Hindlimb muscle (tissue), 1 donor: ENCODE data around the gene SOCS1. TPM values are rescaled to one million over a fixed set of nuclear protein-coding genes. Genes with fewer than 3 reads are reported as not detected.

ENCODE experiments used
- DNase-seq: peaks from one replicate; pipeline ENCODE4 v3.0.0-alpha.2; 2013
- polyA plus RNA-seq: library from polyadenylated mRNA; unstranded; fragments of 120-200 nt; gene quantifications from one replicate; pipeline ENCODE4 v1.2.1, GENCODE V29; 2013; ENCODE audit not compliant: insufficient read length

SOCS1 gene
- polyA plus RNA-seq, 1 donor, result 2.9 TPM

DNA sequence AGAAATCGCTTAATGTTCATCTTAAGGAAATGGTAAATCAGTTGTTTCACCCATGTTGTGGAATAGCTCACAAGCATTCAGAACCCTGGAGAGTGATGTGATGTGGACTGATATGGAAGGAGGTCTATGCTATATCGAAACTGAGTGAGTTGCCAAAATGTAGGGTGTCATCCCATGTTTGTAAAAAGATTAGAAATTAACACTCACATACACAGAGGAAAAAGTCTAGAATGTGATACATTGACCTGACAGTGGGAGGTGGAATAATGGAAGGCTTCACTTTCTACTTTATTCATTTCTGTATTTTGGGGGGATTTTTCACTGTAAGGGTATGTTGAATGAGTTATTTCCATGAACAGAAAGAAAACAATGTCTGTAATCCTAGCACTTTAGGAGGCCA is 29.8 kb upstream of the SOCS1 start:
- DNase-seq, result no peak

DNA sequence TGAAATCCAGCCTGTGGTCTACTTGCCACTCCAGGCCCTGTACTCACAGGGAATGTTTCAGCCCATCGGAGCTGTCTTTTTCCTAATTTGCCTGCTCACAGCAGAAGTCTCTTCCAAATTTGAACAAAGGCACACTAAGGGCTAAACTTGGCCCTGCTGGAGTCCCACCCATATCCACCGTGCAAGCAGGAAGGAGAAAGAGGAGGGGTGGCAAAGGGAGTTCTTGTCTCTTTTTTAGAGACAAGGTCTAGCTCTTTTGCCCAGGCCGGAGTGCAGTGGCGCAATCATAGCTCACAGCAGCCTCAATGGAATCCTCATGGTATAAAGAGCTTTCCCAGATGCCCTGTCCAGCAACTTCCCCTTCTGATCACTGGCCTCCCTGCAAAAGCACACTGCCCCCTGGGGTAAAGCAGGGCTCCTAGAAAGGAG is 27.8 kb upstream of the SOCS1 start:
- DNase-seq, result no peak

DNA sequence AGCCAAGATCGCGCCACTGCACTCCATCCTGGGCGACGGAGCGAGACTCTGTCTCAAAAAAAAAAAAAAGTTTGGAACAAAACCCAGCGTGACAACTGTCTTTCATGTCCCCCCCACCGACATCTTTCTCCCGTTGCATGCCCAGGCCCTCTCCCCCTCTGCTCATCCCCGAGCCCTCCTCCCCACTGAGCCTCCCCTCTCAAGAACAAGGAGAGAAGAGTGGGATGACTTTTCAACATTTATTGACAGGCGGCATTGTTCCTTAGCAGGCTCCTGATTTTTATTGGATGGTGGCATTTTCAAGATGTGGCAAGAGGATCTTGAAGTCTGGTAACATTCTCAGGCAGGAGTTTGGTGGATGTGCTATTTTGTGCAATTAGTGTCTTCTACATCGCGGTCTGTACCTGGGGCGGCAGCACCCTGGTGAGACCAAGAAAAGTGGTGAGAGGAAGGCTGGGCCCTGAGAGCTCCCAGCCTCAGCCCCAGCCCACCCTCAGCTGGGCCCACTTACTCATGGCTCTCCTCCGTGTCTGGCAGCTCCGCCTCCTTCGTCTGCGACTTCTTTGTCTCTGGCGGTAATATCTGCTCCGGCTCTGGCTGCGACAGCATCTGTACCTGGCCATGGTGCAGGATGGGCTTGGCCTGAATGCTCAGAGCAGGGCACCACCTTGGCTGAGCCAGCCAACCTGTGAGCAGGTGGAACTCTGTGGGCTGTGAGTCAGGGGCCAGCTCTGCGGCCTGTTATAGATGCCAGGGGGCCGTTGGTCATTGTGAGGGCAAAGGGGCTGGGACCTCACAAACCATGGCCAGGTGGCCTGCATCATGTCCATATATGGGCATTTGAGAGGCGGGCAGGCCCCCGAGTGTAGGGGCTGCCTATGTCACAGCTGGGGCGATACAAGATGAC is 24.9 kb upstream of the SOCS1 start, which contains the start of gene PRM1:
PRM1 (minus strand) TSS at position 715 of the 907 bp plus-strand sequence; CDS start at position 623, 92 bp downstream.
- no peak for DNase-seq

DNA sequence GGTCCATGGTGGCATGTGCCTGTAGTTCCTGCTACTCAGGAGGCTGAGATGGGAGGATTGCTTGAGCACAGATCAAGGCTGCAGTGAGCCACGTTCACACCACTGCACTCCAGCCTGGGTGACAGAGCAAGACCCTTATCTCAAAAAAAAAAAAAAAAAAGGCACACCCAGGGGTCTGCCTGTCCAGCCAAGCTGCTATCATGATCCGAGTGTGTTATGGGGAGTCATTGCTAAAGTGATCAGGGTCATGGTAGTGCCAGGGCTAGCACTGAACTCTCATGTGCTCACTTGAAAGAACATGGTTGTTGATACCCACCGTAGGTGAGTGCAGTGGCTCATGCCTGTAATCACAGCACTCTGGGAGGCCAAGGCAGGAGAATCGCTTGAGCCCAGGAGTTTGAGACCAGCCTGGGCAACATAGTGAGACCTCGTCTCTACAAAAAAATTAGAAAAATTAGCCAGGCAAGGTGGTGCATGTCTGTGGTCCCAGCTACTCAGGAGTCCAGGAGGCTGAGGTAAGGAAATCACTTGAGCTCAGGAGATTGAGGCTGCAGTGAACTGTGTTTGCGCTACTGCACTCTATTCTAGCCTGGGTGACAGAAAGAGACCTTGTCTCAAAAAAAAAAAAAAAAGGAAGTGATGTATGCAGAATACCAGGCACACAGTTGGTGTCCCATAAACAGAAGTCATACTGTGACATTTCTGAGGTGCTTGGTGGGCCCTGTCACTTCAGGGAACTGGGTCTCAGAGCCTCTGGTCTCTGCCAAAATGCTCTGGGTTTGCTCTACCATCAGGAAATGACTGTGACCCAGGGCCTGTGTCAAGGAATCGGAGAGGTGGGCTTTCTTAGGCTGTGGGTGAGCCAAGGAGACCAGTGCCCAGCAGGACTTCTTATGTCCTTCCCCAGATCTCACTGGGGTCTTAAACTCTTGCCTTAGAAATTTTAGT is 23.0 kb upstream of the SOCS1 start:
- no peak for DNase-seq

DNA sequence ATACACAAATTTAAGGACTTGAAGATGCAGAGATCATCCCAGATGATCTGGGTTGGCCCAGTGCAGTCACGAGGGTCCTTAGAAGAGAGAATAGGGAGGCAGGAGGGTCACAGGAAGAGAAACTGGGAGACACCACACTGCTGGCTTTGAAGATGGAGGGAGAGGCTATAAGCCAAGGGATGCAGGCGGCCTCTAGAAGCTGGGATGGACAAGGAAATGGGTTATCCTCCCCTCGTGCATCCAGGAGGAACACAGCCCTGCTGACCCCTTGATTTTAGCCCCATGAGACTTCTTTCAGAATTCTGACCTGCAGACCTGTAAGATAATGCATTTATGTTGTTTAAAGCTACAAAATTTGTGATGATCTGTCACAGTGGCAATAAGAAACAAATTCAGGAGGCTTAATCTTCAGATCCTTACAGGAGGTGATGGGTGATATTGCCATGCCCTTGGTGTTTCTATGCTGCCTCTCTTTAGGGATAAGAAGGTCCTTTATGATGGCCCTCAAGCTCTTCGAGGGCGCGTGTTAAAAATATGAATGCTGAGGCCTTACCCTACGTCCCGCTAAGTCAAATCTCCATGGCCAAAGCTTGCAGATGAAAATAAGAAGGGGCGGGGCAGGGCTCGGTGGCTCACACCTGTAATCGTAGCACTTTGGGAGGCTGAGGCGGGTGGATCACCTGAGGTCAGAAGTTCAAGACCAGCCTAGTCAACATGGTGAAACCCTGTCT is 21.8 kb upstream of the SOCS1 start:
- DNase-seq, result no peak

DNA sequence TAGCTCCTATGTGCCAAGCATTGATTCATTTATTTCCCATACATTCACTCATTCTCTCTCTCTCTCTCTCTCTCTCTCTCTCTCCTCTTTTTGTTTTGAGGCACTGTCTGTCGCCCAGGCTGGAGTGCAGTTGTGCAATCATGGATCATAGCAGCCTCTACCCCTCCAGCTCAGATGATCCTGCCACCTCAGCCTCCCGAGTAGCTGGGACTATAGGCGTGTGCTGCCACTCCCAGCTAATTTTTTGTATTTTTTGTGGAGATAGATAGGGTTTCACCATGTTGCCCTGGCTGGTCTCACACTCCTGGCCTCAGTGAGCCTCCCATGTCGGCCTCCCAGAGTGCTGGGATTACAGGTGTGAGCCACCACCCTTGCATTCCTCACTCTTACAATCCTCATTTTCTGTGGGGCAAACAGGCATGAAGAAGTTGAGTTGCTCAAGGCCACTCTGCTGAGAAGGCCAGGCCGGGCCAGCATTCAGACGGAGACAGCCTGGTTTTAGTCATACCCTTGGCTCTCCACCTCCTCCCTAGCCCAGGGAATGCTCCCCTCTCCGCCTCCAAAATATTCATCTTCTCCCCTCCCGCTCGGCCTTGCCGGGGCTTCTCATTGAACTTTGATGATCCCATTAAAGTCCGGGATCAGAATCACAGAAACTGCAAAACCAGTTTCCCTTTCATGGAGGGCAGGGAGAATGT is 21.0 kb upstream of the SOCS1 start:
- DNase-seq, result no peak

DNA sequence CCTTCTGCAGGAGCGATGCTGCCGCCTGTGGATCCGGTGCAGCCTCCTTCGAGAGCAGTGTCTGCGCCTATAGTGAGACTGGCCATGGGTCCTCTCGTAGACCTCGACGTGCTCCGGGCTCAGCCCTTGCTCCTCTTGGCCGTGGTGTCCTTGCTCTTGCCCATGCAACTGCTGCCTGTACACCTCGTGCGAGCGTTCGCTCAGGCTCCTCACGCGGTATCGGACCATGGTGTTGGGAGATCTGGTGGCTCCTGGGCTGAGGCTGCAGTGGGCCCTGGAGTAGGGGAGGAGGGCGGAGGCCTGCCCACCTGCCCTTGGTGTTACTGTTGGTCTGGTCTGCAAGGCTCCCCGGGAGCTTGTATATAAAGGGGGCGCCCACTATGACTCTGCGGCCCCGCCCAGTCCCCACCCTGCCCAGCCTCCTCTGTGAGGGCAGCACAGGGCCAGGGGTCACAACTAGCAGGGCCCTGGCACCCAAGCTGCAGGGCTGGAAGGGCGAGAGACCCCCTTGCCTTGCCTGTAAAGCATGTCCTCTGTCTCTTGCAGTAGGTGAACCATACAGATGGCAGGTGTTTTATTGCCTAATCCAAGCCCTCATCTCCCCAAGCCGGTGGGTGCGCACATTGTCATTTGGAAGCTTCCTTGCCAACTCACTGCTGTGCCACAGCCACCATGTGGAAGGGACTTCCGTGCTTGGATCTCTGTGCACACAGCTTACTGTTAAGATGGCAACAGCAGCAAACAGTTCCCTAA is 20.3 kb upstream of the SOCS1 start, which contains the start of gene PRM2:
PRM2 (minus strand) TSS at position 338 of the 753 bp plus-strand sequence; CDS start at position 228, 110 bp downstream.
- no peak for DNase-seq

DNA sequence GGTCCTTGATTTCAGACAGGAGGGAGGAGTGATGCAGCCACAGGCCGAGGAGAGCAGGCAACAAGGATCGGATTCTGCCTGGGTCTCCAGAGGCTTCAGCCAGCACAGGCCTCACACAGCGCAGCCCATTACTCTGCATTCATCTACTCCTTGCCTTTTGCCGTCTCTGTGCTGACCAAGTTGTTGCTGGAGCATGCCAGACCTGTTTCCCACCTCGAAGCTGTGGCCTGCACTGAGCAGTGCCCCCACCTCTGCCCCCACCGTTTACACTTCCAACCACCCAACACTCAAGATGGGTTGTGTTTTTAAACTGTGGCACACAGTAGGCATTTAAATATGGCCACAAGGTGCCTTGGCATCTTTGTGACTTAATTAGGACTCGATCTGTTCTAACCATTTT is 19.0 kb upstream of the SOCS1 start:
- DNase-seq, result no peak

DNA sequence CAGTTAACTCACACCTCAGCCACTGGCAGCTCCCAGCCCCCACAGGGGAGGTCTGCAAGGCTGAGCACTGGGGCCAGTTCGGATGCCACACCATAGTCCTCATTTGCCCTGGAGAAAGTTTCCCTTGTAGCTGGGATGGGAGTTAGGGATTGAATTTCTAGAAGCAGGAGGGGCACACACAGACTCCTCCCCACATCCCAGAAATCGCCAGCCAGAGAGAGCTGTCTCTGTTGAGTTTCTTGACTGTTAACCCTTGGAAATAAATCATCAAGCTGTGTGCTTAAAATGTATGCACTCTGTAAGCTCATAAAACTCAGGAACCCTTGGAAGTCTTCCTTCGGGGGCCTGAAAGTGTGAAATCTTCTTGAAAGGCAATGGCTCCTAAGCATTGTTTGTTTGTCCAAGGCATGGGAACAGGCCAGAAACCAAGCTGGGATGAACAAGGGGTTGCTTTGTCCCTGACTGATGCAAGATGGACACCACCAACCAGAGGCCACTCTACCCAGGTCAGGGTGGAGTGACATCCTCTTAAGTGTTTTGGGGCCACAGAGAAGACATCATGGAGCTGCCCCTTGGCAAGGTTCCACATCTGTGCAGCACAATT is 17.8 kb upstream of the SOCS1 start:
- DNase-seq, result no peak

DNA sequence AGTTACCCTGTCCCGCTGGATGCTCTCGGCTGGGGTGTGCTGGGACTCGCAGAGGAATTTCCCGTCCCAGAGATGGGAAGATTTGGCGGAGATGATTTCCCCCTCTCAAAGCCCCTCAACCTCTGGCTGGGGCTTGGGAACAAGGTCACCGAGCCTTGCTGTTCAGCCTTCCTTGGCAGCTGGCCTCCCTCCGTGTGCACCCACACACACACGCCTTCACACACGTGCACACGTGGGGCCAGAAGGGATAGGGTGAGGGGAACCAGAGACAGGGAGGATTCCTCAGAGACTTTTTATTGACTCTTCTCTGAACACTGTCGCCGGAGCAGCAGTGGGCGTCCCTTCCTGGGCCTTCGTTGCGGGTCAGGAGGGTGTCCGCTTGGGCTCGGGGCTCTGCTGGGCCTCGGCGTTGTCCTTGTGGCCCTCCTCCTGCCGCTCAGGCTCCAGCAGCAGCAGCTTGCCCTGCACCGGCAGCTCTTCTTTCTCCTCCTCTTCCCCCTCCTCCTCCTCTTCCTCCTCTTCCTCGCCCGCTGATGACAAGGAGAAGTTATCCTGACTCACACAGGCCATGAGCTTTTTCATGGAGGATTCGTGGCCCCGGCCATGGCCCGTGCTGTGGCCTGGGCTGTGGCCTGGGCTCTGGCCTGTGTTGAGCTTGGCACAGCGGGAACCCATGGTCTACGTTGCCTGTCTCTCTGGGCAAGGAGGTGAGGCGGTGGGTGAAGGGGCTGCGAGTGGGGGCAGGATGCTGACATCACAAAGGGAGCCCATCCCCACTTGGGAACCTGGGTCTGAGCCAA is 17.1 kb upstream of the SOCS1 start, which contains the start of gene PRM3:
PRM3 (minus strand) TSS at position 709 of the 800 bp plus-strand sequence; CDS start at position 675, 34 bp downstream.
- no peak for DNase-seq

DNA sequence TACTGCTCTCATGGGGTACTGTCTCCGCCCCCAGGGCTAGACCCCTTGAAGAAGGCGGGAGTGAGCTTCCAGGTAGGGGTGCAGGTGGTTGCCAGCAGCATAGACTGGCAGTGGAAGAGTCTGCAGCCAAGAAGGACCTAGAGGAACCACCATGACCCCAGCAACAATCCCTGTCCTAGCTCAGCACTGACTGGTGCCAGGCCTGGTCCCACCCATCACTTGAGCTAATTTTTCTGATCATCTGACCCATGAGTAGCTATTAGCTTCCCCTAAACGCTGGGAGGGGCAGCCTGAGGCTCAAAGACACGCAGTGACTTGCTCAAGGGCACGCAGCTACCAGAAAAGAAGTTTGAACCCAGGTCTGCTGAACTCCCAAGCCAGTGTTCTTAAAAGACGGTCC is 16.5 kb upstream of the SOCS1 start:
- DNase-seq, result no peak

DNA sequence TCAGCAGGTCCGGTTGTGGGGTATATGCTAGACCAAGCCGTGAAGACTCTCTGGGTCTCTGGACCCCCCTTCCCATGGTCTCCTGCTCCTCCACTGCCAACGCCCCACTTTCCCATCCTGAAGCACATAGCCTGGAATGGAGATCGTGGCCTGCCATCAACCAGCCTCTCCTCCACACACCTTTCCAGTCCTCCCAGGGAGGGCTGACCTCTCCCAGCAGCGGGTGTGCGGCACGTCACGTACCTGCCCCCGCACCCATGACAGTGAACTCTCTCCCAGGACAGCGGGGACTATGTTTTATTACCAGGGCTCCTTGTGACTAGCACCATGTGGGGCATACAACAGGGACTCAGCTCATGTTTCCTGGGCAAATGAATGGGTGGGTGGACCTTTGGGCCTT is 15.6 kb upstream of the SOCS1 start:
- no peak for DNase-seq

DNA sequence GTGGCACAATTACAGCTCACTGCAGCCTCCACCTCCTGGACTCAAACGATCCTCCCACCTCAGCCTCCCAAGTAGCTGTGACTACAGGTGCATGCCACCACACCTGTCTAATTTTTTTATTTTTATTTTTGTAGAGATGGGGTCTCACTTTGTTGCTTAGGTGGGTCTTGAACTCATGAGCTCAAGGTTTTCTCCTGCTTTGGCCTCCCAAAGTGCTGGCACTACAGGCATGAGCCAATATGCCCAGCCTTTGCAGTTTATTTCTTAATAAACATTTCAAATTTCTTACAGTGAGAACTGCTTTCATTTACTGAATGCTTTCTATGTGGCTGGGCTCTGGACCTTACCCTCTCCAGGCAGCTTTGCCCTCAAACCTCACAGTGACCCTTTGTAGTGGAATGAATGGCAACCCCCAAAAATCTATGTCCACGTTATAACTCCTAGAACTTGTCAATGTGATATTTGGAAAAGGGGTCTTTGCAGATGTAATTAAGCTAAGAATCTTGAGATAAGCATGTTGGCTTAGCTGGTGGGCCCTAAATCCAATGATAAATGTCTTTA is 14.7 kb upstream of the SOCS1 start:
- no peak for DNase-seq

DNA sequence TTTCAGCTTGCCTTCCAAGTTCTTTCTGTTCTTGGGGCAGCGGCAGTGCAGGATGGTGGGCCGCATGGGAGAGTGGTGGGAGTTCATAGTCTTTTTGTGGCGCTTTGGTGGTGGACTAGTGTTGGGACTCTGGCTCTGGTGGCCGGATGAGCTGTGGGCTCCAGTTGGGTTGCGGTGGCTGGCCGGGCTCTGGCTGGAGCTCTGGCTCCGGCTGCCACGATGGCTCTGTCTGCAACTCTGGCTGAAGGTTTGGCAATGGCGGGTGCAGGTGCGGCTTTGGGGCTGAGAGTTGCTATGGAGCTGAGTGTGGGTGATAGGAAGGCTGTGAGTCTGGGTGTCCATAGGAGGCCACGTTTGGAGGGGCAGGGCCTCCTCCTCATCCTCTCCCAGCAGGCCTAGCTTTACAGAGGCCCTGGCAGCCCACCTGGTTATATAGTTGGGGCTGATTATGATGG is 12.9 kb upstream of the SOCS1 start, which contains the start of gene TNP2:
TNP2 (minus strand) TSS at position 405 of the 455 bp plus-strand sequence; CDS start at position 342, 63 bp downstream.
- DNase-seq, result no peak

DNA sequence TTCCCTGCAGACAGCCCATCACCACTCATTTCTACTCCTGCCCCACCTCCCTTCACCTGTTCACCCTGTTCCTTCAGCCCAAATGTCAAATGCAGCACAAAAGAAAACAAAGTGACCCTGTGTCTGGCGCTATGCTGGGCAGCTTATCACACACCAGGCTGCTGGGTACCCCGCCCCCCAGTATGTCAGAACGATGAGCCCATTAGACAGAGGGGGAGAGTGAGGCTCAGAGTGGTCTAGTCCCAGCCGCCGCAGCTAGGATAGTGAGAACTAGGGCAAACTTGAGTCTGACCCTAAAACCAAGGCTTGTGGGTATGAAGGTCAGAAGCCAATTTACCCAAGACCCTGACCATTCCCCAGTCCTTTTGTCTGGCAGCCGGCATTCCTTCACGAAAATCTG is 9.1 kb upstream of the SOCS1 start:
- DNase-seq, result no peak

DNA sequence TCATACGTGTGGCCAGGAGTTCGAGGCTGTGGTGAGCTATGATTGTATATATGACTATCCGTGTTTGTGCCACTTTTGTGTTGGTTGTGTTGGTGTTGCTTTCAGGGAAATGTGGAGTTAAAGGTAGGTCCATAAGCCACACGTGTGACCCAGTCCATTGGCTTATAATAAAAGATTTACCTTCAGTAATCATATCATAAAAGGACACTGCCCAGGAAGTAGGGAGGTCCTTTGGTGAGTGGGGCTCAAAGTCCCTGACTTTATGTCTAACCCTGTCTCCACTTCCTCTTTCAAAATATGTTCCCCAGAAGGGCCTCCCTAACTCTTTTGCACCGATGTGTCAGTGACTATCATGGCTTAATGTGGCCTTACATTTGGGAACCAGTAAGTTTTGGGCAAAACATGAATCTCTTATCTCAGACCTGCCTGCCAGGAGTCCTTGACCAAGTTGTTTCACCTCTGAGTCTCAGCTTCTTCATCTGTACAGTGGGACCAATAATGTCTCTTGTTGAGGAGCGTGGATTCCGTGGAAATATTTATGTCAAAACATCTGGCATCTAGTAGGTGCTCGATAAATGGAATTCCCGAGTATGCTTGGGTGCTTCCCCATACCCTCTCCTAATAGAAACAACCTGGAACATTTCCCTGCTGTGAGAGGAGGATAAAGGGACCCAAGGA is 8.3 kb upstream of the SOCS1 start:
- DNase-seq, result no peak

DNA sequence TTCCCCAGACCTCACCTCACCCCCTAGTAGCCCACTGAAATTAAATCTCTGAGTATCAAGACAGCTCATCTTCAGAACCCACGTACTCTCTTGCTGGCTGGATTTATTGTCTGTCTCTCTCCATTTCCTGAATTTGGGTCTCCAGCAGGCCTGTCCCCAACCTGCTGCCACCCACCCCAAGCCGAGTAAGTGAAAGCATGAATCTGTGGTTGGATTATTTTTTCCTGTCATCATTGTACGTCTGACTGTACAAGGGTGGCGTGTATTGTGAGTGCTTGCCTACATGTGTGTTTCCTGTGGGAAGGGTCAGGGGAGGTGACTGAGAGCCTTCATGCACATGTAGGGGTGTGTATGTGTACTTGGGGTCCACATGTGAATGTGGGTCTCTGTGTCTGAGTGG is 7.7 kb upstream of the SOCS1 start:
- no peak for DNase-seq

DNA sequence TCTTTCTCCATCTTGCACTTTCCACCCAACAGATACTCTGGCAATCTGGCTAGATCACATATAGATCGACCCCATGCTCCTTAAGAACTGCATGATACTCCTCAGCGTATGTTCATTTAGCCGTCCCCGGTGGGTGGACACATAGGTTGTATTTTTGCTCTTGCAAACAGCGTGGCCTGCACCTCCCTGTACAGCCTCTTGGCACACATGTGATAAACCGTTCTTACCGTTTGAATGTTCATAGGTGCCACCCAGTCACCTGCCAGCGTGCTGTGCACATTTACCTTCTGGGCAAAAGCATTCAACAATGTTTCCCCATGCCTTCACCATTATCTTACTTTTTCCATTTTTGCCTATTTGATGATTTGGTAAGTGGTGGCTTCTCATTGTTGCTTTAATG is 6.9 kb upstream of the SOCS1 start:
- no peak for DNase-seq
